ENCODE results near the gene SCRN2. TPM values are rescaled to one million over a fixed set of nuclear protein-coding genes. Genes with fewer than 3 reads are reported as not detected.

SCRN2 gene
- total and polyA plus RNA-seq, 12 donors = 6.3 to 136 (median 40.5) TPM

GRCh38 chr17:47801906-47802305 is 39.2 kb downstream of the SCRN2 start:
- Histone ChIP-seq H3K9me3 (replicated peaks in 1 of 3) (no peaks in the 10 kb centered on the region), H3K4me1 (replicated peaks in 1 of 2) (no peaks in the 10 kb centered on the region), H3K27me3 (peaks cover 2% of the 10 kb centered on the region), H3K4me3 (no peak overlapping the region), H3K27ac (no peak overlapping the region), H3K36me3 (replicated peaks in 1 of 2) (no peaks in the 10 kb centered on the region)
- intact Hi-C loops (cut with DNase I) = loop anchor here in 1 of 2 donors (10.0 kb wide), 1 partner anchor 137 kb away; no protein-coding TSS in a partner anchor
- TF ChIP-seq POLR2A (IDR thresholded peaks at IDR 0.05) (no peak), CTCF (IDR thresholded peaks at IDR 0.05) (no peak)
- DNase-seq = no peak
- WGBS, 4 donors = 33 to 49% (median 37%) methylated on average over 5 to 6 of the region's 6 CpGs

GRCh38 chr17:47801176-47801765 is 39.8 kb downstream of the SCRN2 start:
- H3K27ac ChIP-seq = no peak overlapping the region
- TF ChIP-seq POLR2A (IDR thresholded peaks at IDR 0.05) = no peak
- no peak for TF ChIP-seq CTCF (IDR thresholded peaks at IDR 0.05)
- no peaks in the 10 kb centered on the region for H3K9me3 ChIP-seq (replicated peaks in 1 of 3)
- no peak overlapping the region for H3K4me3 ChIP-seq
- no peaks in the 10 kb centered on the region for H3K36me3 ChIP-seq (replicated peaks in 1 of 2)
- no peaks in the 10 kb centered on the region for H3K4me1 ChIP-seq (replicated peaks in 1 of 2)
- DNase-seq = no peak
- H3K27me3 ChIP-seq = peaks cover 8% of the 10 kb centered on the region
- intact Hi-C loops (cut with DNase I) = loop anchor here in 1 of 2 donors (10.0 kb wide), 1 partner anchor 136 kb away; no protein-coding TSS in a partner anchor
- 77 to 88% (median 86%) methylated on average over 4 of the region's 4 CpGs for WGBS, 4 donors

GRCh38 chr17:47800686-47801085 is 40.4 kb downstream of the SCRN2 start:
- TF ChIP-seq CTCF (IDR thresholded peaks at IDR 0.05) = no peak
- TF ChIP-seq POLR2A (IDR thresholded peaks at IDR 0.05) = no peak
- DNase-seq = no peak
- 80 to 91% (median 89%) methylated on average over 10 to 12 of the region's 12 CpGs for WGBS, 4 donors

GRCh38 chr17:47797797-47798196 is 43.3 kb downstream of the SCRN2 start:
- TF ChIP-seq POLR2A (IDR thresholded peaks at IDR 0.05) = no peak
- no peak for TF ChIP-seq CTCF (IDR thresholded peaks at IDR 0.05)
- 49 to 71% (median 58%) methylated on average over 2 of the region's 2 CpGs for WGBS, 4 donors
- DNase-seq = peak in 1 of 7 donors; percentile 2
- H3K27ac ChIP-seq = no peak overlapping the region
- no peaks in the 10 kb centered on the region for H3K36me3 ChIP-seq (replicated peaks in 1 of 2)
- no peak overlapping the region for H3K4me3 ChIP-seq
- intact Hi-C loops (cut with DNase I) = no loop called here
- no peaks in the 10 kb centered on the region for H3K4me1 ChIP-seq (replicated peaks in 1 of 2)
- H3K27me3 ChIP-seq = peaks cover 12% of the 10 kb centered on the region
- H3K9me3 ChIP-seq (replicated peaks in 1 of 3) = no peaks in the 10 kb centered on the region

More at GRCh38 chr17:47800686-47801085, 40.4 kb downstream of the SCRN2 start:
- intact Hi-C loops (cut with DNase I) = loop anchor here in 1 of 2 donors (10.0 kb wide), 1 partner anchor 136 kb away; no protein-coding TSS in a partner anchor
- peaks cover 9% of the 10 kb centered on the region for H3K27me3 ChIP-seq
- no peaks in the 10 kb centered on the region for H3K36me3 ChIP-seq (replicated peaks in 1 of 2)
- no peak overlapping the region for H3K4me3 ChIP-seq
- no peak overlapping the region for H3K27ac ChIP-seq
- H3K4me1 ChIP-seq (replicated peaks in 1 of 2) = no peaks in the 10 kb centered on the region
- H3K9me3 ChIP-seq (replicated peaks in 1 of 3) = no peaks in the 10 kb centered on the region
